ENCODE measurements around the gene PRF1. TPM values are rescaled to one million over a fixed set of nuclear protein-coding genes. Genes with fewer than 3 reads are reported as not detected.

The PRF1 gene
- total RNA-seq, 2 experiments from 2014 or later, result 7.5 to 8.2 TPM

DNA sequence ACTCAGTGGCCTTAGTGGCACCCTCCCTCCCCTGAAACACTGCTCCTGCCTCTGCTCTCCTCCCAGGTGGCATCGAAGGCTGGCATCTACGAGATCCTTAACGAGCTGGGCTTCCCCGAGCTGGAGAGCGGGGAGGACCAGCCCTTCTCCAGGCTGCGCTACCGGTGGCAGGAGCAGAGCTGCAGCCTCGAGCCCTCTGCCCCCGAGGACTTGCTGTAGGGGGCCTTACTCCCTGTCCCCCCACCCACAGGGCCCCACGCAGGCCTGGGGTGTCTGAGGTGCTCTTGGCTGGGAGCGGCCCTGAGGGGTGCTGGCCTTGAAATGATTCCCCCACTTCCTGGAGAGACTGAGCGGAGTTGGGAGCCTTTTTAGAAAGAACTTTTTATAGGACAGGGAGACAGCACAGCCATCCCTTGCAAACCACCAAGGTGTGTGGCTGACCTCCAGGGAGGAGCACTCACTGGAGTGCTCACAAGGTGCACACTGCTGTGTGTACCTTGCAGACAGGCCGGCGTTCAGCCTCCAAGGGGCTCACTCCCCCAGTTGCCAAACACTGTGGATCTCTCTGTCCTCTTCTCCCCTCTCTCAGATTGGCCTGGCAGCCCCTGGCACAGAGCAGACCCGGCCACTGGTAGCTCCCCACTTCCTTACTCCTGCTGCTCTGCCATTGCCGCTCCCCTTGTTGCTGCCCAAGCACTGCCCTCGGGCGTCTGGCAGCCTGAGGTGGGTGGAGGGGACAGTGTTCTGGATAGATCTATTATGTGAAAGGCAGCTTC, 35.8 kb downstream of the PRF1 start:
- no peak overlapping the region for H3K4me3 Mint-ChIP-seq
- no peak for DNase-seq
- H3K27ac Mint-ChIP-seq, result no peak overlapping the region
- no peaks in the 10 kb centered on the region for H3K27me3 Mint-ChIP-seq (ENCODE audit: low read depth)
- no peaks in the 10 kb centered on the region for H3K9me3 Mint-ChIP-seq
- intact Hi-C loops (cut with micrococcal nuclease), result no loop called here
- CTCF ChIA-PET, result interaction anchor here (1.7 kb wide), 1 partner anchor 7 kb away, joined by 6 read pairs; no protein-coding TSS in a partner anchor
- no peaks in the 10 kb centered on the region for H3K36me3 Mint-ChIP-seq (ENCODE audit: low read depth)
- H3K4me1 Mint-ChIP-seq (ENCODE audit: low read depth), result peaks cover 2% of the 10 kb centered on the region

DNA sequence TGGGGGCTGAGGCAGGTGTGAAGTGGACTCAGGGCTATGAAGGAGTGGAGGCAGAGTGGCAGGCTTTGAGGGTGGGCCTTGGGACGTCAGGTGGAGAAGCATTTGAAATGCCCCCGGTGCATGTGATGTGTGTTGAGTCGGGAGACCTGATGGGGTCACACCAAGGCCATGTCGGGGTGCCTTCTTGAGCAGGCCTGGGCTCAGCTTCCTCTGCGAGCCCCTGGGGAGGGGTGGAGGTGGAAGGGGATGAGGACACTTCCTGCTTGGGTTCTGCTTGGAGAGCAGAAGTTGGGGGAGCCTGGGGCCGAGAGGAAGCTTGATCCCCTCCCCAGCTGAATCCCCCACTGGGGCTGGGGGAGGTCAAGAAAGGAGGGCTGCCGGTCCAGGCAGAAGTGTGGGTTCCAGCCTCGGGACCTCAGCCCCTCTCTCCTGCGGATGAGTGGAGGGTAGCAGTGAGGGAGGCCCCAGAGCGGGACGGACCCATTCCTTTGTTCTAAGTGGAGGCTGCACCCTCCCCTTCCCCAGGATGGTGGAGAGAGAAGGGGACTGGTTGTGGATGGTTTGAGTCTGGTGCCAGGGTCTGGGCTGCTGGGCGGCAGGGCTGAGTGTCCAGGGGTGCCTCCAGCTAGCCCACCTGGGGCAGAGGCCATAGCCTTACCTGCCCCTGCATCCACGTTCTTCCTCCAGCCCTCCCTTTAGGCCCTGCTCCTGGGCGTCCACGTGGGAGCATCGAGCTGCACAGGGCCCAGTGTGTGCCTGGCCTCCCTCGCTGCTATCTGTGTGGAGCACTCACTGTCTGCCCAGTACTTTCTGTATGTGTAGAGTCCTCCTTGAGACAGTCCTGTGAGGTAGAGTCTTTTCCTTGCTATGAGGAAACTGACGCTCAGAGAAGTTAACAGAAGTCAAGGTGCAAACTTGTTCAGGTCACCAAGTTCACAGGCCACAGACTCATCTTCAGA, 36.7 kb downstream of the PRF1 start:
- H3K9me3 Mint-ChIP-seq, result no peaks in the 10 kb centered on the region

DNA sequence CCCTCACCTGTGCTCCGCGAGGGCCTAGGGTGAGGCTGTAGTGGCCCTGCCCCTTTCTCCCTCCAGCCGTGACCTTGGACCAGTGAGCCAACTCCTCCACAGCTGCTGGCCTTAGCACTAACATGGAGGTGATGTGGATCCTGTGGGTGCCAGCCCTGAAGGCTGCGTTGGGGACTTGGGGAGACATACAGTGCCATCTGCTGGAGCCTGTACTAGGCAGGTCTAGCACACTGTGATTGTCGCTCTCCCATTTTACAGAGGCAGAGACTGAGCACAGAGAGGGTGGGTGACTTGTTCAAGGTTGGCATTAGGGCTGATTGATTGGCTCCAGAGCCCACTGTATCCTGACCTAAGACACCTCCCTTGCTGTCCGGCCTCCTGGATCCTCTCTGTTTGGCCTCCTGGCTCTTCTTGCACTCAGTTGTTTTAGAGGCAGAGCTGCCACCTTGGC, 37.6 kb downstream of the PRF1 start:
- H3K9me3 Mint-ChIP-seq, result no peaks in the 10 kb centered on the region
- no peak overlapping the region for H3K4me3 Mint-ChIP-seq
- H3K36me3 Mint-ChIP-seq (ENCODE audit: low read depth), result no peaks in the 10 kb centered on the region
- intact Hi-C loops (cut with micrococcal nuclease), result no loop called here
- H3K4me1 Mint-ChIP-seq (ENCODE audit: low read depth), result peaks cover 2% of the 10 kb centered on the region
- CTCF ChIA-PET, result no interaction called here
- no peak overlapping the region for H3K27ac Mint-ChIP-seq
- H3K27me3 Mint-ChIP-seq (ENCODE audit: low read depth), result no peaks in the 10 kb centered on the region
- no peak for DNase-seq

More for the DNA sequence above, 36.7 kb downstream of the PRF1 start:
- Mint-ChIP-seq H3K36me3 (ENCODE audit: low read depth) (no peaks in the 10 kb centered on the region), H3K4me3 (no peak overlapping the region), H3K27me3 (ENCODE audit: low read depth) (no peaks in the 10 kb centered on the region), H3K4me1 (ENCODE audit: low read depth) (peaks cover 2% of the 10 kb centered on the region), H3K27ac (no peak overlapping the region)
- intact Hi-C loops (cut with micrococcal nuclease), result no loop called here
- CTCF ChIA-PET, result interaction anchor here (0.9 kb wide), 1 partner anchor 194 kb away, joined by 3 read pairs; no protein-coding TSS in a partner anchor
- no peak for DNase-seq

DNA sequence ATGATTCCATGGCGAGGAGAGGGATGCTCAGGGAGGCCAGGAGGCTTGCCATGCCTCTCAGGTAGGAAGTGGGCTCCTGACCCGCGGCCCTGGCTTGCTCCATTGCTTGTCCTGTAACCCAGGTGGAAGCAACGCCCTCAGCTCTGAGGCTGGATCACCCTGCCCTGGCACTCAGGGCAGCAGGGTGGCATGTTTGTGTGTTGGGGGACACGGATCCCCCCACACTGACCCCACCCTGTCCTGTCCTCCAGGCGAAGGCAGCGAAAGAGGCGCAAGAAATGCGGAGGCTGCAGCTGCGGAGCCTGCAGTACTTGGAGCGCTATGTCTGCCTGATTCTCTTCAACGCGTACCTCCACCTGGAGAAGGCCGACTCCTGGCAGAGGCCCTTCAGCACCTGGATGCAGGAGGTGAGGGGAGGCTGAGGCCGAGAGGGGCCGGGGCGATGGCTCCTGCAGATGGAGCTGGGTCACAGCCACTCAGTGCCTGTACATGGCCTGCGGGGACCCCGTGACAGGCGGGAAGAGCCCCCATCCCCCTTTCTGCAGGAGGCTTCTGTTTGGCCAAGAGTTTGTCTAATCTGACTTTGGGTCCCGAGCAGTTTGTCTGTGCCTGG, 38.3 kb downstream of the PRF1 start:
- Mint-ChIP-seq H3K9me3 (no peaks in the 10 kb centered on the region), H3K27me3 (ENCODE audit: low read depth) (no peaks in the 10 kb centered on the region), H3K36me3 (ENCODE audit: low read depth) (no peaks in the 10 kb centered on the region), H3K4me1 (ENCODE audit: low read depth) (peaks cover 4% of the 10 kb centered on the region), H3K4me3 (no peak overlapping the region), H3K27ac (no peak overlapping the region)
- CTCF ChIA-PET, result no interaction called here
- no peak for DNase-seq
- intact Hi-C loops (cut with micrococcal nuclease), result no loop called here

DNA sequence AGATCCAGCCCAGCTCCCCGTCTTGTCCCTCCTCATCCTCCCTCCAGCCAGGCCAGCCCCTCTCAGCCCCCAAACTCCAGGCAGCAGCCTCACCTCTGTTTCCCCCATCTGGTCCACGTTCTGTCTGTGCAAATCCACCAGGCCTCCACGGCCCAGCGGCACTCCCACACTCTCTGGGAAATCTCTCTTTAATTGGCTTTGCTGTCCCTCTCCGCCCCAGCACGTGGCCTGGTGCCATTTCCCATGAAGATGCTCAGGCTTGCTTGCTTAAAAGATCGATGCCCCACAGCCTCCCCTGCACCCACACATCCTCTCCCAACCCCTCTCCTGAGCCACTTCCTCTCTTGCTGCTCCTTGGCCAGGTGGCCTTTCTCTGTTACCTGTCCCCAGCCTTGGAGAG, 39.3 kb downstream of the PRF1 start:
- CTCF ChIA-PET, result no interaction called here
- Mint-ChIP-seq H3K9me3 (no peaks in the 10 kb centered on the region), H3K27me3 (ENCODE audit: low read depth) (no peaks in the 10 kb centered on the region), H3K4me3 (no peak overlapping the region), H3K27ac (no peak overlapping the region), H3K4me1 (ENCODE audit: low read depth) (peaks cover 11% of the 10 kb centered on the region), H3K36me3 (ENCODE audit: low read depth) (no peaks in the 10 kb centered on the region)
- DNase-seq, result no peak
- intact Hi-C loops (cut with micrococcal nuclease), result no loop called here

GRCh38 chr10:70562036-70562755, 40.3 kb downstream of the PRF1 start:
- no peak for DNase-seq
- H3K9me3 Mint-ChIP-seq, result no peaks in the 10 kb centered on the region
- H3K36me3 Mint-ChIP-seq (ENCODE audit: low read depth), result no peaks in the 10 kb centered on the region
- peaks cover 11% of the 10 kb centered on the region for H3K4me1 Mint-ChIP-seq (ENCODE audit: low read depth)
- no peak overlapping the region for H3K27ac Mint-ChIP-seq
- H3K27me3 Mint-ChIP-seq (ENCODE audit: low read depth), result no peaks in the 10 kb centered on the region
- intact Hi-C loops (cut with micrococcal nuclease), result no loop called here
- no peak overlapping the region for H3K4me3 Mint-ChIP-seq
- CTCF ChIA-PET, result no interaction called here

GRCh38 chr10:70561558-70561957, 41.0 kb downstream of the PRF1 start:
- intact Hi-C loops (cut with micrococcal nuclease), result no loop called here
- CTCF ChIA-PET, result interaction anchor here (3.9 kb wide), 1 partner anchor 197 kb away, joined by 12 read pairs; no protein-coding TSS in a partner anchor
- Mint-ChIP-seq H3K4me1 (ENCODE audit: low read depth) (peaks cover 11% of the 10 kb centered on the region), H3K4me3 (no peak overlapping the region), H3K9me3 (no peaks in the 10 kb centered on the region), H3K36me3 (ENCODE audit: low read depth) (no peaks in the 10 kb centered on the region), H3K27ac (no peak overlapping the region), H3K27me3 (ENCODE audit: low read depth) (no peaks in the 10 kb centered on the region)
- DNase-seq, result no peak

- Mint-ChIP-seq H3K27ac (no peak overlapping the region), H3K36me3 (ENCODE audit: low read depth) (no peaks in the 10 kb centered on the region), H3K4me1 (ENCODE audit: low read depth) (peaks cover 11% of the 10 kb centered on the region), H3K4me3 (no peak overlapping the region), H3K27me3 (ENCODE audit: low read depth) (no peaks in the 10 kb centered on the region), H3K9me3 (no peaks in the 10 kb centered on the region)
- intact Hi-C loops (cut with micrococcal nuclease), result no loop called here
- DNase-seq, result no peak
- CTCF ChIA-PET, result interaction anchor here (0.9 to 3.9 kb wide), 2 partner anchors 56 to 198 kb away, joined by 3 to 12 read pairs; no protein-coding TSS in a partner anchor
Observed at GRCh38 chr10:70561070-70561469, 41.5 kb downstream of the PRF1 start.

GRCh38 chr10:70560511-70560941, 42.0 kb downstream of the PRF1 start:
- H3K27ac Mint-ChIP-seq, result no peak overlapping the region
- no peaks in the 10 kb centered on the region for H3K27me3 Mint-ChIP-seq (ENCODE audit: low read depth)
- H3K9me3 Mint-ChIP-seq, result no peaks in the 10 kb centered on the region
- CTCF ChIA-PET, result interaction anchor here (0.9 to 3.9 kb wide), 2 partner anchors 57 to 198 kb away, joined by 3 to 12 read pairs; no protein-coding TSS in a partner anchor
- DNase-seq, result no peak
- intact Hi-C loops (cut with micrococcal nuclease), result no loop called here
- H3K4me1 Mint-ChIP-seq (ENCODE audit: low read depth), result peaks cover 11% of the 10 kb centered on the region
- no peak overlapping the region for H3K4me3 Mint-ChIP-seq
- no peaks in the 10 kb centered on the region for H3K36me3 Mint-ChIP-seq (ENCODE audit: low read depth)

DNA sequence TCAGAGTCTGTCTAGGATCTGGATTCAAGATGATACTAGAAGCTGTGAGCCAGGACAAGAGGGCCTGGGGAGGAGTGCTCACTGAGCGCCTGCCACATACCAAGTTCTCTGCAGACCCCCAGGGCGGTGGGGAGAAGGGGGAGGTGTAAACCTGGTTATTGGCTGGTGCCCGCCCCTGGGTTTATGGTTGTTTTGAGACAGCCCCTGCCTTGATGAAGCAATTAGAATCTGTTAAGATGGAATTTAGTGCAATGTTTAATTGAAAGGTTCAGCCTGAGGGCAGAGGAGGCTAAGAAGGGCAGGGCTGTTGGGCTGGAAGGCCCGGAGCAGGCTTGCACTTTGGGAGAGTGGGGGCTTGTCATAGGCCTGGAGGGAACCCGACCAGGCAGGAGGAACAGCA, 42.7 kb downstream of the PRF1 start:
- no peak for DNase-seq
- no peaks in the 10 kb centered on the region for H3K9me3 Mint-ChIP-seq
- H3K36me3 Mint-ChIP-seq (ENCODE audit: low read depth), result no peaks in the 10 kb centered on the region
- H3K4me1 Mint-ChIP-seq (ENCODE audit: low read depth), result peaks cover 11% of the 10 kb centered on the region
- H3K27me3 Mint-ChIP-seq (ENCODE audit: low read depth), result no peaks in the 10 kb centered on the region
- CTCF ChIA-PET, result interaction anchor here (0.6 to 3.9 kb wide), 4 partner anchors 8 to 244 kb away, joined by 3 to 12 read pairs (median 4); no protein-coding TSS in a partner anchor
- no peak overlapping the region for H3K27ac Mint-ChIP-seq
- intact Hi-C loops (cut with micrococcal nuclease), result loop anchor here (1.0 to 5.0 kb wide), 4 partner anchors 97 to 727 kb away; no protein-coding TSS in a partner anchor
- H3K4me3 Mint-ChIP-seq, result no peak overlapping the region
